Measurements from ENCODE around the gene TNFSF10.
A peak's percentile ranks its signal among the peaks of the same experiment; 100 is the strongest.

TNFSF10 gene

GRCh38 chr3:172552607-172553006 is 29.4 kb upstream of the TNFSF10 start:
- Mint-ChIP-seq H3K27me3 (ENCODE audit: low read depth) (no peaks in the 10 kb centered on the region), H3K27ac (peak overlapping the region; percentile 3), H3K4me3 (no peak overlapping the region), H3K36me3 (ENCODE audit: low read depth) (peaks cover 8% of the 10 kb centered on the region), H3K9me3 (peaks cover 6% of the 10 kb centered on the region), H3K4me1 (ENCODE audit: low read depth) (peaks cover 41% of the 10 kb centered on the region)

- no peak overlapping the region for H3K4me3 Mint-ChIP-seq
Measured at GRCh38 chr3:172551874-172552273, 28.6 kb upstream of the TNFSF10 start.

DNA sequence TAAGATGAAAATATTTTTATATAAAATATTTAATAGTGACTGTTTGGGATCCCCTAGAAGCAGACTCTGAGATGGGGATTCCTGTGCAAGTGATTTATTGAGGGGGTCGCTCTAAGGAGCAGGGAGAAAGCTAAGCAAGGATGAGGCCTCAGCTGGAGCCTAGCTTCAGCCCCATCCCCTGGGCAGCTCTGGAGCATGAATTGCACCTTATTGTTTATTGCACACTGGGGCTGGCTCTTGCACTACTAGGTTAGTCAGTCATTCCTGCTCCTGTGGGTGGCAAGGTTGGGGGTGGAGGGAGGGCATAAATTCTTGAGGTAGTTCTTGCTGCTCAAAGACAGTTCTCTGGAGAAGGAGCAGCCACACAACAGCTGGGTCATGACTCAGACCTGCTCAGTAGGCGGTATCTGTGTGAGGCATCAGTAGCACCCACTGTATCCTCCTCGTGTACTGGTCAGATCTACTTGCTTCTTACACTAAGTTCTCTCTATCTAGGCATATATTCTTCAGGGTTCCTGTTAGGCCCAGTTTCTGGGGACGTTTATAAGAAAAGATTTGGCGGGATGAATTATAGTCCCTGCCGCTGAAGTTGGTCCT is 27.2 kb upstream of the TNFSF10 start:
- no peaks in the 10 kb centered on the region for H3K27me3 Mint-ChIP-seq (ENCODE audit: low read depth)
- H3K9me3 Mint-ChIP-seq, result peaks cover 6% of the 10 kb centered on the region
- H3K4me3 Mint-ChIP-seq, result peak overlapping the region; percentile 9
- H3K27ac Mint-ChIP-seq, result peak overlapping the region; percentile 78
- peaks cover 11% of the 10 kb centered on the region for H3K36me3 Mint-ChIP-seq (ENCODE audit: low read depth)
- peaks cover 40% of the 10 kb centered on the region for H3K4me1 Mint-ChIP-seq (ENCODE audit: low read depth)

More at GRCh38 chr3:172551874-172552273, 28.6 kb upstream of the TNFSF10 start:
- Mint-ChIP-seq H3K27ac (peak overlapping the region; percentile 78), H3K36me3 (ENCODE audit: low read depth) (peaks cover 8% of the 10 kb centered on the region), H3K4me1 (ENCODE audit: low read depth) (peaks cover 35% of the 10 kb centered on the region), H3K9me3 (peaks cover 6% of the 10 kb centered on the region), H3K27me3 (ENCODE audit: low read depth) (no peaks in the 10 kb centered on the region)

DNA sequence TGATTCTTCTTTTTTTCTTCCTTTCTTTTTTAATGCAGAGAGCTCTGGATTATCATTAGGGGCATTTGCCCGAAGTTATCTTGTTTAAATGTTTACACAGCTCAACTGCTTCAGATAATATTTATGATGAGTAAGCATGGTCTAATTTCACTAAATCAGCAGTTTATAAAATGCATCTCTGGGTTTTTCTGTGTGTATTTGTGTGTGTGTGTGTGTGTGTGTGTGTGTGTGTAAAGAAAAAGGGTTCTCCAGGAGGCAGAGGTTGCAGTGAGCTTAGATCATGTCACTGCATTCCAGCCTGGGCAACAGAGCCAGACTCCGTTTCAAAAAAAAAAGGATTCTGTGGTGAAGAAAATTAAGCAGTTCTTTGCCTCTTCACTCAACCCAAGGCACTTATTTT is 25.9 kb upstream of the TNFSF10 start:
- H3K27me3 Mint-ChIP-seq (ENCODE audit: low read depth), result no peaks in the 10 kb centered on the region
- peaks cover 44% of the 10 kb centered on the region for H3K4me1 Mint-ChIP-seq (ENCODE audit: low read depth)
- no peak overlapping the region for H3K27ac Mint-ChIP-seq
- H3K9me3 Mint-ChIP-seq, result peaks cover 6% of the 10 kb centered on the region
- H3K4me3 Mint-ChIP-seq, result no peak overlapping the region
- peaks cover 11% of the 10 kb centered on the region for H3K36me3 Mint-ChIP-seq (ENCODE audit: low read depth)

GRCh38 chr3:172546628-172547214 is 23.5 kb upstream of the TNFSF10 start:
- peaks cover 41% of the 10 kb centered on the region for H3K4me1 Mint-ChIP-seq (ENCODE audit: low read depth)

GRCh38 chr3:172546105-172546504 is 22.9 kb upstream of the TNFSF10 start:
- Mint-ChIP-seq H3K4me3 (no peak overlapping the region), H3K27me3 (ENCODE audit: low read depth) (no peaks in the 10 kb centered on the region), H3K27ac (peak overlapping the region; percentile 83), H3K36me3 (ENCODE audit: low read depth) (peaks cover 8% of the 10 kb centered on the region), H3K4me1 (ENCODE audit: low read depth) (peaks cover 35% of the 10 kb centered on the region), H3K9me3 (peaks cover 6% of the 10 kb centered on the region)

More at GRCh38 chr3:172546628-172547214, 23.5 kb upstream of the TNFSF10 start:
- H3K36me3 Mint-ChIP-seq (ENCODE audit: low read depth), result peaks cover 8% of the 10 kb centered on the region
- H3K4me3 Mint-ChIP-seq, result peak overlapping the region; percentile 42
- H3K9me3 Mint-ChIP-seq, result peaks cover 6% of the 10 kb centered on the region
- peak overlapping the region; percentile 83 for H3K27ac Mint-ChIP-seq
- no peaks in the 10 kb centered on the region for H3K27me3 Mint-ChIP-seq (ENCODE audit: low read depth)

GRCh38 chr3:172544404-172544803 is 21.2 kb upstream of the TNFSF10 start:
- no peaks in the 10 kb centered on the region for H3K27me3 Mint-ChIP-seq (ENCODE audit: low read depth)
- peaks cover 24% of the 10 kb centered on the region for H3K4me1 Mint-ChIP-seq (ENCODE audit: low read depth)

GRCh38 chr3:172543884-172544283 is 20.7 kb upstream of the TNFSF10 start:
- Mint-ChIP-seq H3K27me3 (ENCODE audit: low read depth) (no peaks in the 10 kb centered on the region), H3K27ac (no peak overlapping the region), H3K36me3 (ENCODE audit: low read depth) (peaks cover 8% of the 10 kb centered on the region), H3K4me1 (ENCODE audit: low read depth) (peaks cover 29% of the 10 kb centered on the region), H3K4me3 (no peak overlapping the region), H3K9me3 (peaks cover 3% of the 10 kb centered on the region)

More at GRCh38 chr3:172544404-172544803, 21.2 kb upstream of the TNFSF10 start:
- H3K36me3 Mint-ChIP-seq (ENCODE audit: low read depth), result peaks cover 8% of the 10 kb centered on the region
- H3K4me3 Mint-ChIP-seq, result no peak overlapping the region
- H3K9me3 Mint-ChIP-seq, result peaks cover 6% of the 10 kb centered on the region
- H3K27ac Mint-ChIP-seq, result no peak overlapping the region

DNA sequence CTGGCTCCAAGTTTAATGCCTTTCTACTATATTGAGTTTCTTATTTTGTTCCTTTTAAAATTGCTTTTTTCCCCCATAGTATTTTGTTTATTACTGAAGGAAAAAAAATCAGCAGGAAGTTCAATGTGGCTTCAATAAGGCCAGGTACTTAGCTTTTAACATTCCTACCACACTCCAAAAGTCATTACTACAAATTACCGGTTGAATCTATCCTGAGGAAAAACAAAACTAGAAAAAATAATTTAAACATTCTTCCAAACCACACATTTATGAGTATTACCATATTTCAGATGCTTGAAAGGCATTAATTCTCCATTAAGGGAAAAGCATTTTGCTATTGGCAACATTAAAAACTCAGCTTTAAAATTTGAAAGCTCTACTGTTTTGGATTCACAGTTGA is 20.2 kb upstream of the TNFSF10 start:
- Mint-ChIP-seq H3K4me1 (ENCODE audit: low read depth) (peaks cover 31% of the 10 kb centered on the region), H3K9me3 (no peaks in the 10 kb centered on the region), H3K36me3 (ENCODE audit: low read depth) (peaks cover 5% of the 10 kb centered on the region), H3K27me3 (ENCODE audit: low read depth) (no peaks in the 10 kb centered on the region), H3K27ac (no peak overlapping the region), H3K4me3 (no peak overlapping the region)

- no peaks in the 10 kb centered on the region for H3K27me3 Mint-ChIP-seq (ENCODE audit: low read depth)
- peaks cover 3% of the 10 kb centered on the region for H3K36me3 Mint-ChIP-seq (ENCODE audit: low read depth)
- H3K4me1 Mint-ChIP-seq (ENCODE audit: low read depth), result peaks cover 34% of the 10 kb centered on the region
Measured at GRCh38 chr3:172542999-172543398, 19.8 kb upstream of the TNFSF10 start.

DNA sequence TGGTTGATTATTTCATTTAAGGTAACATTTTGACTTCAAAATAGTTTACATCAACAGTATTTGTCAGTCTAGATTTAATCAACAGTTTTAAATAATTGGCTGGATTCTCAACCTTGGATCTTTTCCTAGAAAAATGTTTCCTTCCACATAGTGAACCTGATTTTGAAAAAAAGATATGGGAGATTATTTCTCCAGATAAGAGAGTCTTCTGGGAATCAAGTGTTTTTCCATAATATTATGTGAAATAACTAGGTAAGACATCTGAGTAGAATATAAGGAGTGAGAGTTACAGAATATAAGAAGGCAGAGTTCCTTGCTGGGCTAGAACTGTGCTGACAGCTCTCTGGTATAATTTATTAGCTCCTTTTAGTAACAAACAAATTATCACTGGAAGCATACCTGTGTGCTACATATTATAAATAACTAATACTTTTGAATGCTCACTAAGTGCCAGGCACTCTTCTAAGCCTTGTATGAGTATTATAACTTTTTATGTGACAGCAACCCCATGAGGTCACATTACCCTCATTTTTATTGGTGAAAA is 18.8 kb upstream of the TNFSF10 start:
- Mint-ChIP-seq H3K4me3 (no peak overlapping the region), H3K27me3 (ENCODE audit: low read depth) (no peaks in the 10 kb centered on the region), H3K9me3 (no peaks in the 10 kb centered on the region), H3K4me1 (ENCODE audit: low read depth) (peaks cover 42% of the 10 kb centered on the region), H3K36me3 (ENCODE audit: low read depth) (peaks cover 3% of the 10 kb centered on the region), H3K27ac (no peak overlapping the region)

More at GRCh38 chr3:172542999-172543398, 19.8 kb upstream of the TNFSF10 start:
- no peaks in the 10 kb centered on the region for H3K9me3 Mint-ChIP-seq
- H3K4me3 Mint-ChIP-seq, result no peak overlapping the region
- no peak overlapping the region for H3K27ac Mint-ChIP-seq

DNA sequence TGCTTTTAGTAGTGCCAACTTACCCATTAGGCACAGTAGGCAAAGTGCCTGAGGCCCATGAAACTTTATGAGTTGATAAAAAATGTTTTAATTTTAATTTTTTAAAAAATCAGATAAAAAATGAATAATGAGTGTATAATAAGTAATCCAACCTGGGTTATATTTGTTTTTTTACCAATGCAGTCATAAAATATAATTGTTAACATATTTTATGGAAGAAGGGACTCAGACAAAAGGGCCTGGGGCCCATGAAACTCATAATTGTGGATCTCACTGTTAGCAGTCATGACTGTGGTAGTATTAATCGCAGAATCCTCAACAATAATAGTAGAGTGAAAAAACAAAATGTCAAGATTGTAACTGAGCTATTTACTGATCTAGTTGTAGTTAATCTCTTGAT is 16.8 kb upstream of the TNFSF10 start:
- Mint-ChIP-seq H3K9me3 (peaks cover 4% of the 10 kb centered on the region), H3K27ac (peak overlapping the region; percentile 43), H3K4me3 (no peak overlapping the region), H3K4me1 (ENCODE audit: low read depth) (peaks cover 52% of the 10 kb centered on the region), H3K27me3 (ENCODE audit: low read depth) (no peaks in the 10 kb centered on the region), H3K36me3 (ENCODE audit: low read depth) (peaks cover 12% of the 10 kb centered on the region)

GRCh38 chr3:172539273-172539672 is 16.0 kb upstream of the TNFSF10 start:
- Mint-ChIP-seq H3K36me3 (ENCODE audit: low read depth) (peaks cover 12% of the 10 kb centered on the region), H3K4me1 (ENCODE audit: low read depth) (peaks cover 50% of the 10 kb centered on the region), H3K27me3 (ENCODE audit: low read depth) (no peaks in the 10 kb centered on the region), H3K9me3 (peaks cover 4% of the 10 kb centered on the region), H3K4me3 (no peak overlapping the region), H3K27ac (no peak overlapping the region)

DNA sequence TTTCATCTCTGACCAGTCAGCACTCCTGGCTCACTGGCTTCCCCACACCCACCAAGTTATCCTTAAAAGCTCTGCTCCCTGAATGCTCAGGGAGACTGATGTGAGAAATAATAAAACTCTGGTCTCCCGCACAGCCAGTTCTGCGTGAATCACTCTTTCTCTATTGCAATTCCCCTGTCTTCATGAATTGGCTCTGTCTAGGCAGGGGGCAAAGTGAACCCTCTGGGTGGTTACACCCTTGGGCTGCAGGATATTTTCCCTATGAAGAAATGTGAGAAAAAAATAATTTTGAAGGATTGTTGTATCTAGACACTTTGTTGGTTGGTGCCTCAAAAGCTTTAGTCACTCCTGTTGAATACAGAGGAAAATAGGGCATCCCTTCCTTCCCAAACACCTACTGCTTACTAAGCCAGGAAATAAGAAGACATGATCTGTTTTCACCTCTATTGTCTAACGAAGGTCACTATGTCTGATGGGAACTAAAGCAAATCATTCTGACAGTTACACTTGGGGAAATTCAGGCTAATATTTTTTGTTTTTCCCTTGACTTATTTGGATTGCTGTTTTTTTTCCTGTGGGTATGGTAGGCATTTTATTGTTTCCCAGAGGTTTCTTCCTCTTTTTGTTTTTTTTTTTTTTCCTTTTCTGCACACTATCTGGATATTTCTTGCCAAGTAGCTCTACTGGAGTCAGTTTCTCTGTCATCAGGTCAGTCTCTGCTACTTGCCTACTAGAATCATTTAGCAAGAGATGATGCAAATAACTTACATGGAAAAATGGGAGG is 15.3 kb upstream of the TNFSF10 start:
- Mint-ChIP-seq H3K4me3 (no peak overlapping the region), H3K27me3 (ENCODE audit: low read depth) (no peaks in the 10 kb centered on the region), H3K9me3 (peaks cover 4% of the 10 kb centered on the region)

More for the DNA sequence above, 15.3 kb upstream of the TNFSF10 start:
- peak overlapping the region; percentile 95 for H3K27ac Mint-ChIP-seq
- H3K4me1 Mint-ChIP-seq (ENCODE audit: low read depth), result peaks cover 53% of the 10 kb centered on the region
- H3K36me3 Mint-ChIP-seq (ENCODE audit: low read depth), result peaks cover 14% of the 10 kb centered on the region
